Left ventricle myocardium inferior (tissue), 1 donor: ENCODE measurements around the gene SPRY4. TPM values are rescaled to one million over a fixed set of nuclear protein-coding genes. Genes with fewer than 3 reads are reported as not detected.

Source experiments
- DNase-seq: peaks from one replicate; pipeline ENCODE4 v3.0.0-alpha.2; 2020
- H3K27ac ChIP-seq: fragments of 200-600 bp; replicated peaks from 2 replicates; pipeline ENCODE4 v1.8.0; 2021
- H3K27me3 ChIP-seq: fragments of 200-600 bp; 2 replicates; pipeline ENCODE4 v1.8.0; 2021; ENCODE audit warnings: low read depth
- H3K36me3 ChIP-seq: fragments of 200-600 bp; 2 replicates; pipeline ENCODE4 v1.8.0; 2021
- H3K4me1 ChIP-seq: fragments of 200-600 bp; 2 replicates; pipeline ENCODE4 v1.8.0; 2021
- H3K4me3 ChIP-seq: fragments of 200-600 bp; 2 replicates; pipeline ENCODE4 v1.8.0; 2021; ENCODE audit warnings: mild to moderate bottlenecking, moderate library complexity
- H3K9me3 ChIP-seq: fragments of 200-600 bp; replicated peaks from 2 replicates; pipeline ENCODE4 v1.8.0; 2021
- CTCF ChIP-seq: fragments of 200-600 bp; IDR thresholded peaks from 2 replicates; pipeline ENCODE4 v1.8.0; 2021; ENCODE audit warnings: antibody characterized with exemption, mild to moderate bottlenecking, borderline replicate concordance
- intact Hi-C: fragments of 100-400 bp; cut with micrococcal nuclease; formaldehyde crosslinking; loops from one replicate; pipeline ENCODE4 v1.11.0; 2022
- total RNA-seq: library from RNA; stranded (reverse); fragmentation: NEBNext Ultra II Directional; extraction: Animal tissue kit (Norgen Biotek cat#: 25700); gene quantifications from one replicate; pipeline ENCODE4 v1.2.1, GENCODE V29; 2021
- donor health status: DM: no; HTN: yes; CAD: no; lungs with severe emphysema.

Gene SPRY4
- total RNA-seq, 1 donor from 2014 or later = 10.2 TPM

GRCh38 chr5:142313275-142313674, 11.5 kb downstream of the SPRY4 start:
- intact Hi-C loops = loop anchor here (10.0 kb wide), 1 partner anchor 158 kb away; no protein-coding TSS in a partner anchor
- Histone ChIP-seq H3K9me3 (no peaks in the 10 kb centered on the region), H3K27me3 (no peaks in the 10 kb centered on the region), H3K36me3 (peaks cover 27% of the 10 kb centered on the region), H3K4me3 (peak overlapping the region; percentile 36), H3K27ac (peak overlapping the region; percentile 98), H3K4me1 (peaks cover 89% of the 10 kb centered on the region)
- TF ChIP-seq CTCF = no peak
- DNase-seq = no peak

DNA sequence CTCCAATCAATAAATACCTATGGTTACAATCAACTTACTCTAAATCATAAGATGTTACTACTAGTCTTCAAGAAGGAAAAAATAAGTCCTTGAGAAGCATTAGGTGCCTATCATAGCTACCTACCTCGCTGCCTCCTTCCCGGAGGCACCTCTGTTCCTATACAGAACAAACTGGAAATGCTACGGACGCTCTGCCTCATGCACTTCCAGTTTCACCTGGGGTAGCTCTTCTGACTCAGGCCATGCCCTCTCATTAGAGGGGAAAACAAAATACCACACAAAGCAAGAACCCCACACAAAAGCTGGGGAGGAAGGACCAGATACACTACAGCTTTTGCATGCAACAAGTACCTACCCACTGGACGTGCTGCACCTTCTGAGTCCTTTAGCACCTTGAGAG, 12.4 kb downstream of the SPRY4 start:
- intact Hi-C loops = loop anchor here (10.0 kb wide), 1 partner anchor 158 kb away; no protein-coding TSS in a partner anchor
- Histone ChIP-seq H3K36me3 (peaks cover 27% of the 10 kb centered on the region), H3K4me3 (peak overlapping the region; percentile 36), H3K4me1 (peaks cover 80% of the 10 kb centered on the region), H3K9me3 (no peaks in the 10 kb centered on the region), H3K27me3 (no peaks in the 10 kb centered on the region), H3K27ac (peak overlapping the region; percentile 98)
- TF ChIP-seq CTCF = no peak
- DNase-seq = no peak

GRCh38 chr5:142311725-142312124, 13.1 kb downstream of the SPRY4 start:
- no peak for DNase-seq
- Histone ChIP-seq H3K27me3 (no peaks in the 10 kb centered on the region), H3K4me1 (peaks cover 73% of the 10 kb centered on the region), H3K4me3 (no peak overlapping the region), H3K27ac (peak overlapping the region; percentile 27), H3K9me3 (no peaks in the 10 kb centered on the region), H3K36me3 (peaks cover 27% of the 10 kb centered on the region)
- intact Hi-C loops = loop anchor here (10.0 kb wide), 1 partner anchor 157 kb away; no protein-coding TSS in a partner anchor
- TF ChIP-seq CTCF = no peak

- Histone ChIP-seq H3K36me3 (peaks cover 27% of the 10 kb centered on the region), H3K4me3 (no peak overlapping the region), H3K27me3 (no peaks in the 10 kb centered on the region), H3K4me1 (peaks cover 64% of the 10 kb centered on the region), H3K9me3 (no peaks in the 10 kb centered on the region), H3K27ac (peak overlapping the region; percentile 27)
- no peak for TF ChIP-seq CTCF
- intact Hi-C loops = loop anchor here (10.0 kb wide), 1 partner anchor 156 kb away; no protein-coding TSS in a partner anchor
- no peak for DNase-seq
These were observed 14.0 kb downstream of the SPRY4 start for GRCh38 chr5:142310803-142311202.

DNA sequence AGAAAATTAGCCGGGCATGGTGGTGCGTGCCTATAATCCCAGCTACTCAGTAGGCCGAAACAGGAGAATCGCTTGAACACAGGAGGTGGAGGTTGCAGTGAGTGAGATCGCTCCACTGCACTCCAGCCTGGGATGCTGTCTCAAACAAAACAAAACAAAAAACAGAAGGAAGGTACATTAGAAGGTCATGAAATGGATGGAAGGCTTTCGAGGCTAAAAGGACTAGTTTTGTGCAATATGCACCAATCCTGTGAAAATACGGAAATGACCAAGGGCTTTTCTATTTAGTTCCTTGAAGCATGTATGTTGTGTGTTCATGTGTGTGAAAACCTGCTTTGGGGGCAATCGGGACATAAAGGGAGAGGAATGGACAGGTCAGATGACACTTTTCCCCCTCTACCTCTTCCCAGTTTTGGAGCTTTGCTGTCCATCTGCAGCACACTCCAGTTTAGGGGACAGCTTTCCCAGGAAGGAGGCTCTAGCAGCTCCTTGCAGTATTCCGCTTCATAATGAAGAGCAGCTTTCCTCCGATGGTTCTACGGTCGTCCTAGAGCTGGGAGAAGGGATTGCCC, 15.0 kb downstream of the SPRY4 start:
- H3K4me1 ChIP-seq = peaks cover 56% of the 10 kb centered on the region
- intact Hi-C loops = loop anchor here (10.0 kb wide), 1 partner anchor 155 kb away; no protein-coding TSS in a partner anchor

More for the DNA sequence above, 15.0 kb downstream of the SPRY4 start:
- Histone ChIP-seq H3K36me3 (peaks cover 27% of the 10 kb centered on the region), H3K27ac (peak overlapping the region; percentile 27), H3K4me3 (no peak overlapping the region), H3K9me3 (no peaks in the 10 kb centered on the region), H3K27me3 (no peaks in the 10 kb centered on the region)
- TF ChIP-seq CTCF = no peak
- no peak for DNase-seq
